Activated naive CD4-positive, alpha-beta T cell (primary cell): ENCODE measurements around the gene GAB2.
"Not testable (repeated sequence)": the region's sequence is repeated elsewhere in the genome, so short reads cannot be mapped to it uniquely, and the experiment has no call there.

Experiments
- DNase-seq, 4 experiments: peaks; one replicate each; lab custom pipeline; 2025; lab: John Stamatoyannopoulos, UW

Gene GAB2

GRCh38 chr11:78248903-78249302 lies 168.7 kb downstream of the GAB2 start:
- DNase-seq = no peak

DNA sequence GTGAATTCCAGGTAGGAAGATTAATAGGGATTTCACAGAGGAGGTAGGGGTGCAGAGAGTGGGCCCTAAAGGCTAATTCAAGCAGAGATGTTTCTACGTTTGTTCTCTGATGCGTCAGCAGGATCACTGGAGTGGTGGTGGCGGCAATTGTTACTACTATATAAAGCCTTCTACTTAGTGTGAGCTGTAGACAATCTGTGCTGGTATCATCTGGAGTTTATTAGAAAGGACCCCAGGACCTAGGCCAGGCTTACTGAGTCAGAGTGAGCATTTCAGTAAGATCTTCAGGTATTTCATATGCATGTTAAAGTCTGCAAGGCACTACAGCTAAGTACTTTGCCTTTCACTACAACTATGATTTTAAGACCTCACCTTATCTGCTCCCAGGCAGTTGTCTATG lies 169.4 kb downstream of the GAB2 start:
- DNase-seq = no peak

DNA sequence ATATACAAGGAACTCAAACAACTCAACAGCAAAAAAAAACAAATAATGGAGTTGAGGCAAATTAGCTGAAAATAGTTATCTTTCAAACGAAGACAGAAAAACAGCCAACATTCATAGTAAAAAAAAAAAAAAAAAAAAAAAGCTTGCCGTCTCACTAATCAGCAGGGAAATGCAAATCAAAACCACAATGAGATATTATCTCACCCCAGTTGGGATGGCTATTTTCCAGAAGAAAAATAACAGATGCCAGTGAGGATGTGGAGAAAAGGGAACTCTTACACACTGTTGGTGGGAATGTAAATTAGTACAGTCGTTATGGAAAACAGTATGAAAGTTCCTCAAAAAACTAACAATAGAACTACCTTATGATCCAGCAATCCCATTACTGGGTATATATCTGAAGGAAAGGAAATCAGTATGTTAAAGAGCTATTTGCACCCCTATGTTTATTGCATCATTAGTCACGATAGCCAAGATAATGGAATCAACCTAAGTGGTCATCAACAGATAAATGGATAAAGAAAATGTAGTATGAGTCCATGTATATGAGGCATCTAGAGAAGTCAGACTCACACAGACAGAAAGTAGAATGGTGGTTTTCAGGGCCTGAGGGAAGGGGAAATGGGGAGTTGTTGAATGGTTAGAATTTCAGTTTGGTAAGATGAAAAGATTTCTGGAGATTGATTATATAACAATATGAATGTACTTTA lies 172.9 kb downstream of the GAB2 start:
- no peak for DNase-seq

DNA sequence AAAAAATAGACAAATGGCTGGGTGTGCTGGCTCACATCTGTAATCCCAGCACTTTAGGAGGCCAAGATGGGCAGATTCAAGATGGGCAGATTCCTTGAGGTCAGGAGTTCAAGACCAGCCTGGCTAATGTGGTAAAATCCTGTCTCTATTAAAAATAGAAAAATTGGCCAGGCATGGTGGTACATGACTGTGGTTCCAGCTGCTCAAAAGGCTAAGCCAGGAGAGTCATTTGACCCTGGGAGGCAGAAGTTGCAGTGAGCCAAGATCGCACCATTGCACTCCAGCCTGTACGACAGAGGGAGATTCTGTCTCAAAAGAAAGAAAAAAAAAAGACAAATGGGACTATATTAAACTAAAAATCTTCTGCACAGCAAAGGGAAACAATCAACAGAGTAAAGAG lies 173.5 kb downstream of the GAB2 start:
- no peak for DNase-seq

DNA sequence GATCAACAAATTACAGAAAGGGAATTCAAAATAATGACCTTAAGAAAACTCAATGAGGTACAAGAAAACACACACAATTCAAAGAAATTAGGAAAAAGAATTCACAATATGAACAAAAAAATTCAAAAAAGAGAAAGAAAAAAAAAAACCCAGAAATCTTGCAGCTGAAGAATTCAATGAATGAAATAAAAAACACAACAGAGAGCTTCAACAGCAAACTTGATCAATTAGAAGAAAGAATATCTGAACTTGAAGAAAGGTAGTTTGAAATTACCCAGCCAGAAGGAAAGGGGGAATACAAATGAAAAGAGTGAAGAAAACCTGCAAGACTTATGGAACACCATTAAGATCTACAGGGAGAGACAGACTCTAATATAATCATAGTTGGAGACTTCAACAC lies 176.1 kb downstream of the GAB2 start:
- no peak for DNase-seq

DNA sequence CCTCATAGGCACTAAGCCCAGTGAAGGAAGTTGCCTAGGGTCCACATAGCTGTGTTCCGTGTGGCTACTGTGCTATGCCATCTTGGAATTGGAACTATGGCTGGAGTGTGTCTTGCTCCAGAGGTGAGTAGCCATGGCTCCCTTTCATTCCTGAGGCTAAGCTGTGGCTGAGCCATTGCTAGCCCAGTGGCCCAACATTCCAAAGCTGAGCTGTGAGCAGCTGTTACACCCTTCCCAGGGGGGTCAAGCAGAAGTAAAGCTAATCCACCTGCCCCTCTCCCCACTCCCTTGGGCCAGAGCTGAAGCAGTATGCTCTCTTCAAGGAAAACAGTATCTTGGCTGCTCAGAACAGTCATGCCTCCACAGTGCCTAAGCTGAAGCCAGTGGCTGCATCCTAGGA lies 177.8 kb downstream of the GAB2 start:
- no peak for DNase-seq

GRCh38 chr11:78237293-78238046 lies 180.2 kb downstream of the GAB2 start:
- DNase-seq = no peak

DNA sequence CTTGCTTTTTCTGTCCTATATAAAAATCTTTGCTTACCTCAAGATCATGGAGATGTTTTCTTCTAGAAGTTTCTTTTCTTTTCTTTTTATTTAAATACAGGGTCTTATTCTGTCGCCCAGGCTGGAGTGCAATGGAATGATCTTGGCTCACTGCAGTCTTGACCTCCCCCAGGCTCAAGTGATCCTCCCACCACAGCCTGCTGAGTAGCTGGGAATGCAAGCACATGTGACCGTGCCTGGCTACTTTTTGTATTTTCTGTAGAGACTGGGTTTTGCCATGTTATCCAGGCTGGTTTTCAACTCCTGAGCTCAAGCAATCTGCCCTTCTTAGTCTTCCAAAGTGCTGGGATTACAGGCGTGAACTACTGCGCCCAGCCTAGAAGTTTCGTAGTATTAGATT lies 183.6 kb downstream of the GAB2 start:
- DNase-seq = no peak

DNA sequence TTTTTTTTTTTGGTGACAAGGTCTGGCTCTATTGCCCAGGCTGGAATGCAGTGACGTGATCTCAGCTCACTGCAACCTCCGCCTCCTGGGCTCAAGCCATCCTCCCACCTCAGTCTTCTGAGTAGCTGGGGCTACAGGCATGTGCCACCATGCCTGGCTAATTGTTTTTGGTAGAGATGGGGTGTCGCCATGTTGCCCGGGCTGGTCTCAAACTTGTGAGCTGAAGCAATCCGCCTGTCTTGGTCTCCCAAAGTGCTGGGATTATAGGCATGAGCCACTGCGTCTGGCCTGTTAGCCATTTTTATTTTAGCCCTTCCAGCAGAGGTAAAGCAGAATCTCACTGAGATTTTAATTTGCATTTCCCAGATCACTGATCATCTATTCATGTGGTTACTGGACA lies 184.6 kb downstream of the GAB2 start:
- not testable (repeated sequence) for DNase-seq

GRCh38 chr11:78231962-78232501 lies 185.6 kb downstream of the GAB2 start:
- DNase-seq = no peak

- DNase-seq = no peak
Observed at GRCh38 chr11:78230161-78230877, 187.3 kb downstream of the GAB2 start.

GRCh38 chr11:78229106-78229505 lies 188.5 kb downstream of the GAB2 start:
- DNase-seq = no peak

GRCh38 chr11:78228467-78228866 lies 189.2 kb downstream of the GAB2 start:
- no peak for DNase-seq

DNA sequence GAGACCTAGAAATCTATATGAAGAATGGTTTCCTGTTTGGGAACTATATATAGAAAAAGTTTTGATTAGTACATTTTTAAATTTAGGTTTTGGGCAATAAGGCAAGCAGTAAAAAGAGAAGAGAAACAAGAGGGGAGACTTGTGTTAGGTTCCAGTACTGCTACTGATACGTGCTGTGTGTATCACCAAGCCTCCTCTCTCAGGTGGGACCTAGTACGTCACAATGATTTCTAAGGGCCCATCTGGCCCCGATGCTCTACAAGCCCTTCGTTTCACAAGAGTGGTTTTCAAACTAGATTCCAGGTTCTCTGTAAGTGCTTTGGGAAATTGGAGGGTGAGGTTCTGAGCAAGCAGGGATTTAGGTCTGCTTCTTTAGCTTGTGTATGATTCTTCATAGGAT lies 189.7 kb downstream of the GAB2 start:
- no peak for DNase-seq

DNA sequence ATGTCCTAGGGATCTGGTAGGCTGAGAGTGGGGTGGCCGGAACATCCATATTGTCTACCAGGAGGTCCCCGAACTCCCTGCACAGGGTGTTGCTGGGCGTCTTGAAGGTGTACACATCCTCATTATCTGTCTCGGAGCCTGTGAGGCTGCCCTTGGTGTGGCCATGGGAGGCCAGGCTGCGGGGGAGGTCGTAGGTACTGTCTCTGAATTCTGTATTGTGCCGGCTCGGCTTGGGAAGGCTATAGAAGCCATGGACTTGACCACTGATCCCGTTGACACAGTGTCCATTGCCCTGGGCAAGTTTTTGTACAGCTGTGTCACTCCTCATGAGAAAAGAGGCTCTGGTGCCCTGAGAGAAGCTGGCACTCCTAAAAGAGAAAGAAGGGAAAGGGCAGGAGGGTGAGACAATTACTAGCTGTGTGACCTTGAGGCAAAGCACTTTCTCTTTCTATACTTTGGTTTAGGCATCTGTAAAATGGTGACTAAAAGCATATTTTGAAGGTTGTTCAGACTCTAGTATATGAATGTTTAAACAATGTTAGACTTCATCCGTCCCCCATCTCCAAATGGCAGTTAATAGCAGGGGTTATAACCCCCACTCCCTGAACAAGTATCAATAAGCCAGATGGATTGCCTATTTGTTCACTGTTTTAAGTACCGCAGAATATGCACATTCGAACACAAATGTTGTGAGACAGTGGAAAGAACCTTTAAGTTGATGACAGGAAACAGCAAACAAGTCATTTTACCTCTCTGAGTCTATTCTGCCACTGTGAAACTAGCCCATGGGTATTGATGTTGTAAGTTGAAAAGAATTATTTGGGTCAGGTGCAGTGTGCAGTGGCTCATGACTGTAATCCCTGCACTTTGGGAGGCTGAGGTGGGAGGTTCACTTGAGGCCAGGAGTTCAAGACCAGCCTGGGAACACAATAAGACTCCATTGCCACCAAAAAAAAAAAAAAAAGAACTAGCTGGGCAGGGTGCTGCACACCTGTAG lies 190.6 kb downstream of the GAB2 start:
- DNase-seq = no peak

DNA sequence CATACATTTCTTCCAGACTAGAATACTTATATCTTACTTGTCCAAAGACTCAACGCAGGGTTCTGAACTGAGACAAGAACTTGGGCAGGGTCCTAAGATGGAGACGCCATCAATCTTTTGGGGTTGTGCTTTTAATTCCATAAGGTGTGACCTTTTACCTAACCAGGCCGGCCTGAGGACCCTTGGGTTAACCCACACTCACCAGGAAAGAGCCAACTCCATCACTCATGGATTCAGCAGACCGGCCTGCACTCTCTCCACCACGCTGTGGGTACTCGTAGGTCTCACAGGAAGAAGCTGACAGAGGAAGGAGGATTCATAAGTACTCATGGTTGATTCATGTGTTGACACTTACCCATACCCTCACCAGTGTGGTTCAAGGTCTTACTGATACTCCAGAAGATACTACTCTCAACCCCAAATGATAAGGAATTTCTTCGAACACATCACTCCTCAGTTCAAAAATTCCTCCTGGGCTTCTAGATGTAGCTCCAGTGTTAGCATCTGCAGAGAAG lies 192.7 kb downstream of the GAB2 start:
- DNase-seq = no peak

GRCh38 chr11:78224506-78224905 lies 193.1 kb downstream of the GAB2 start:
- no peak for DNase-seq

- no peak for DNase-seq
Observed at GRCh38 chr11:78223320-78223954, 194.2 kb downstream of the GAB2 start.

DNA sequence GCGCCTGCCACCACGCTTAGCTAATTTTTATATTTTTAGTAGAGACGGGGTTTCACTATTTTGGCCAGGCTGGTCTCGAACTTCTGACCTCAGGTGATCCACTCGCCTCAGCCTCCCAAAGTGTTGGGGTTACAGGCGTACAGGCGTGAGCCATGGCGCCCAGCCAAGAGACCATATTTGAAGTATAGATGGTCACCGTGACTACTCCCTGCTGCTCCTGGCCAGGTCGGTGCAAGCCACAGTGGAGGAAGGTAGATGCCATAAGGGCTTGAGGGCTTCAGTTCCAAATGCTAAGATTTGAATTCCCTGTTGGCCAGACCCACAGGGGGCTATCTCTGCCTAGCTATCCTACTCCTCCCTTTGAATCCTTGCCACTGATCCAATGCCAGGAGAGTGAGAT lies 194.9 kb downstream of the GAB2 start:
- not testable (repeated sequence) for DNase-seq

DNA sequence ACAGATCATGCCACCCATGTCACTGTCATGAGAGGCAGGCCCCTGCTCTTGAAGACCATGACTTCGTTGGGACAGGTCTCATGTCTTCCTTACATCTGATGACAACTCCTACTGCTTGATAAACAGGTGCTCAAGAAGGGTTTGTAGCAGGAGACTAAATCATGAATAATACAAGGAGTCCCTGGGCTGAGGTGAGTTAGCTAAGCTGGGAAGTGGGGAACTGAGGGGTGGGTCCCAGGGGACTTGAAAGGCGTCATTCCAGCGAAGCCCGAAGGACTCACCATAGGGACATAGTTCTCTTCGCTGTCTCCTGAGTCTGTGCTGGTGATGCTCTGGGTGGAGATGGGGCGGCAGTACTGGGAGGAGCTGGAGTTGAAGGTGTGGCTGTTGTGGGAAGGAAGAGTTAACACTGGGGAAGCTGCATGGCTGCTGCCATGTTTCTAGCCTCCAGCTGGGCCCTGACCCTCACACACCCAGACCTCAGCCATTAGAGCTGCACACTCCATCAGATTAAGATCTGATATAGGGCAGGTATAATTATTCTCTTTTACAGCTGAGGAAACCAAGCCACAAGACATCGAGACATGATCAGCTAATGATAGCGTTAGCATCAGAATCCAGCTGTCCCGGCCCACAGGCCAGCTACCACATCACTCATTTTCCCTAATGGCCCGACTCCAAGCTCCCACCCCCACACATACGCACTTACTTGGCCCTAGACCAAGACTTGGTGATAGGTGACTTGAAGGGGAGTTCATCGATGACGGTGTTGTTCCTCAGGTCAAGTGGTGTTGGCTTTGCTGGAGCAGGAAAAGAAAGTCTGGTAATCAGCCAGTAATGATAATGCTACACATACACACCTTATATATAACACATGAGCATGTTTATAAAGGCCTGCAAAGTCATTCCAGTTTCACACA lies 196.0 kb downstream of the GAB2 start:
- DNase-seq = no peak
